Esophagus muscularis mucosa (tissue), 4 donors: Measurements from ENCODE around the gene DLGAP4. TPM values are rescaled to one million over a fixed set of nuclear protein-coding genes. Genes with fewer than 3 reads are reported as not detected.

Experiments
- DNase-seq: peaks from one replicate; pipeline ENCODE4 v3.0.0-alpha.2; 2017; ENCODE audit errors: extremely low spot score
- H3K27ac ChIP-seq, 4 donors: fragments of 200-600 bp; sonication (generic); replicated peaks in 1 of 4; 1 replicate in 3 of 4; 2 replicates in 1 of 4; pipeline ENCODE4 v1.5.1; 2016 to 2019; ENCODE audit warnings: mild to moderate bottlenecking in 1 of 4
- H3K27me3 ChIP-seq, 4 donors: fragments of 200-600 bp; sonication (generic); one replicate each; pipeline versions ENCODE4 v1.5.1 to v1.6.0; 2016 to 2019
- H3K36me3 ChIP-seq, 4 donors: fragments of 200-600 bp; sonication (generic); one replicate each; pipeline ENCODE4 v1.5.1; 2016 to 2019
- H3K4me1 ChIP-seq, 4 donors: fragments of 200-600 bp; sonication (generic); one replicate each; pipeline ENCODE4 v1.5.1; 2016 to 2019
- H3K4me3 ChIP-seq, 4 donors: fragments of 200-600 bp; sonication (generic); 1 replicate in 2 of 4; 2 replicates in 2 of 4; pipeline ENCODE4 v1.5.1; 2016 to 2019; ENCODE audit warnings: mild to moderate bottlenecking in 4 of 4, moderate library complexity in 1 of 4
- H3K9me3 ChIP-seq, 4 donors: fragments of 200-600 bp; sonication (generic); 1 replicate in 3 of 4; 2 replicates in 1 of 4; pipeline ENCODE4 v1.5.1; 2016 to 2019
- EP300 ChIP-seq: sonication (generic); formaldehyde crosslinking; IDR thresholded peaks from one replicate; pipeline ENCODE4 v1.6.1; 2017; ENCODE audit warnings: antibody characterized with exemption
- POLR2A ChIP-seq: fragments of 450-650 bp; IDR thresholded peaks from one replicate; pipeline ENCODE4 v1.6.1; 2017; ENCODE audit warnings: antibody characterized with exemption, moderate library complexity, mild to moderate bottlenecking, low read depth
- POLR2AphosphoS5 ChIP-seq, 2 donors: sonication (generic); formaldehyde crosslinking; IDR thresholded peaks; one replicate each; pipeline ENCODE4 v1.6.1; 2017; ENCODE audit warnings: antibody characterized with exemption in 2 of 2
- WGBS: methylation state at CpG from one replicate; pipeline ENCODE4 v1.1.5; 2018; 5-methylcytosine and 5-hydroxymethylcytosine counted together
- intact Hi-C: fragments of 100-400 bp; cut with DNase I; formaldehyde crosslinking; loops from one replicate; pipeline ENCODE4 v1.15.1; 2023
- total RNA-seq, 4 donors: library from RNA; depleted of rRNA; stranded (reverse); fragments of >200 nt; gene quantifications; one replicate each; pipeline versions ENCODE4 v1.1.0 to v1.2.1, GENCODE V29; 2016
- TF ChIP-seq, protein P1 (sequence below), 3 experiments: fragments of 200-600 bp in 2 of 3; fragments of 450-650 bp in 1 of 3; sonication (generic) in 2 of 3; IDR thresholded peaks; one replicate each; pipeline ENCODE4 v1.5.1; 2017 to 2019; ENCODE audit warnings: antibody characterized with exemption in 3 of 3, mild to moderate bottlenecking in 2 of 3, moderate library complexity in 1 of 3

Gene DLGAP4
- total RNA-seq, 4 donors from 2014 or later, result 43.6 to 90.0 (median 48.8) TPM

DNA sequence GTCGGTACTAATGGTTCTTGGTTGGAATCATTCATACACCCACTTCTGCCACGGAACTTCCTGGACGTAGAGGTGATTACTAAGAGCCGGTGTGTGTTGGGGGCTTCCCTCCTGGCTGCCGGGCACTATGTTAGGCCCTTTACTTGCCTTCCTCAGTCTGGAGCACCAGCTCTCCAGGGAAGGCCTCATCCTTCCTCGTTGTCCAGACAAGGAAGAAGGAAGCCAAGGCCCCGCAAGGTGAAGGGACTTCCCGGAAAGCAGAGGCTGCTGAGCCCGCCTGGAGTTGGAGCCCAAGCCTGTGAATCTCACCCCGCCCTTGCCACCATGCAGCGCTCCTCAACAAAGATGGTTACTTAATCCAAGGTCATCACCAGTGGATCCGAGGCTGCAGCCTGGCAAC is 43.7 kb upstream of the DLGAP4 start:
- TF ChIP-seq, protein P1, sequence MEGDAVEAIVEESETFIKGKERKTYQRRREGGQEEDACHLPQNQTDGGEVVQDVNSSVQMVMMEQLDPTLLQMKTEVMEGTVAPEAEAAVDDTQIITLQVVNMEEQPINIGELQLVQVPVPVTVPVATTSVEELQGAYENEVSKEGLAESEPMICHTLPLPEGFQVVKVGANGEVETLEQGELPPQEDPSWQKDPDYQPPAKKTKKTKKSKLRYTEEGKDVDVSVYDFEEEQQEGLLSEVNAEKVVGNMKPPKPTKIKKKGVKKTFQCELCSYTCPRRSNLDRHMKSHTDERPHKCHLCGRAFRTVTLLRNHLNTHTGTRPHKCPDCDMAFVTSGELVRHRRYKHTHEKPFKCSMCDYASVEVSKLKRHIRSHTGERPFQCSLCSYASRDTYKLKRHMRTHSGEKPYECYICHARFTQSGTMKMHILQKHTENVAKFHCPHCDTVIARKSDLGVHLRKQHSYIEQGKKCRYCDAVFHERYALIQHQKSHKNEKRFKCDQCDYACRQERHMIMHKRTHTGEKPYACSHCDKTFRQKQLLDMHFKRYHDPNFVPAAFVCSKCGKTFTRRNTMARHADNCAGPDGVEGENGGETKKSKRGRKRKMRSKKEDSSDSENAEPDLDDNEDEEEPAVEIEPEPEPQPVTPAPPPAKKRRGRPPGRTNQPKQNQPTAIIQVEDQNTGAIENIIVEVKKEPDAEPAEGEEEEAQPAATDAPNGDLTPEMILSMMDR (IDR thresholded peaks at IDR 0.05), result no peak
- TF ChIP-seq POLR2AphosphoS5 (IDR thresholded peaks at IDR 0.05) (no peak), POLR2A (no peak), EP300 (no peak)
- H3K4me1 ChIP-seq, result no peaks in the 10 kb centered on the region
- 94% methylated on average over 7 of the region's 12 CpGs for WGBS
- peaks cover 0 to 3% (median under 1%) of the 10 kb centered on the region in 4 donors for H3K36me3 ChIP-seq
- H3K27me3 ChIP-seq, result no peaks in the 10 kb centered on the region
- H3K27ac ChIP-seq, result no peak overlapping the region
- no peak overlapping the region for H3K4me3 ChIP-seq
- intact Hi-C loops, result no loop called here
- H3K9me3 ChIP-seq, result no peaks in the 10 kb centered on the region
- no peak for DNase-seq

- Histone ChIP-seq H3K36me3 (no peaks in the 10 kb centered on the region), H3K4me1 (no peaks in the 10 kb centered on the region), H3K4me3 (no peak overlapping the region), H3K27ac (no peak overlapping the region), H3K27me3 (no peaks in the 10 kb centered on the region), H3K9me3 (no peaks in the 10 kb centered on the region)
- WGBS, result 88% methylated on average over 19 of the region's 20 CpGs
- DNase-seq, result no peak
- TF ChIP-seq POLR2A, result no peak
- TF ChIP-seq, protein P1 (IDR thresholded peaks at IDR 0.05), result no peak
- intact Hi-C loops, result no loop called here
Measured at GRCh38 chr20:36264426-36265246, 41.5 kb upstream of the DLGAP4 start.

GRCh38 chr20:36266189-36266588 is 40.0 kb upstream of the DLGAP4 start:
- intact Hi-C loops, result no loop called here
- Histone ChIP-seq H3K36me3 (no peaks in the 10 kb centered on the region), H3K27me3 (no peaks in the 10 kb centered on the region), H3K27ac (no peak overlapping the region), H3K9me3 (no peaks in the 10 kb centered on the region), H3K4me3 (no peak overlapping the region), H3K4me1 (no peaks in the 10 kb centered on the region)
- TF ChIP-seq POLR2A (no peak), POLR2AphosphoS5 (IDR thresholded peaks at IDR 0.05) (no peak), EP300 (no peak)
- TF ChIP-seq, protein P1 (IDR thresholded peaks at IDR 0.05), result no peak
- WGBS, result 80% methylated on average over 5 of the region's 6 CpGs
- no peak for DNase-seq

- DNase-seq, result no peak
- no peak for TF ChIP-seq POLR2A
- TF ChIP-seq EP300, result no peak
- no peak for TF ChIP-seq POLR2AphosphoS5 (IDR thresholded peaks at IDR 0.05)
- TF ChIP-seq, protein P1 (IDR thresholded peaks at IDR 0.05), result no peak
- Histone ChIP-seq H3K4me3 (no peak overlapping the region), H3K4me1 (no peaks in the 10 kb centered on the region), H3K36me3 (no peaks in the 10 kb centered on the region), H3K9me3 (no peaks in the 10 kb centered on the region), H3K27ac (no peak overlapping the region), H3K27me3 (peaks cover 0 to 4% (median 0%) of the 10 kb centered on the region in 4 donors)
- WGBS, result 83% methylated on average over 4 of the region's 24 CpGs
- intact Hi-C loops, result no loop called here
Measured at GRCh38 chr20:36267605-36268381, 38.3 kb upstream of the DLGAP4 start.
